HepG2 (cell line): Measurements from ENCODE around the gene KRI1. TPM values are rescaled to one million over a fixed set of nuclear protein-coding genes. Genes with fewer than 3 reads are reported as not detected.

Experiments used
- ATAC-seq: fragments of 200-7000 bp; cut with Tn5 transposase; 3 replicates; pipeline ENCODE4 v1.9.1; 2020; ENCODE audit warnings: mild to moderate bottlenecking, moderate library complexity
- BruUV-seq: library from RNA; stranded (reverse); fragments of 400-500 nt; replicated peaks from 2 replicates; lab custom pipeline; 2021; lab: Mats Ljungman, UMichigan
- CTCF ChIA-PET: fragments of 300-600 bp; formaldehyde crosslinking; extraction: SDS; loops from one replicate; lab custom pipeline; 2021; ENCODE audit warnings: low total read pairs, inconsistent platforms, low intra/inter-chr PET ratio; lab: Yijun Ruan, JAX
- POLR2A ChIA-PET: fragments of 350-600 bp; sonication (Branson Sonifier 250); formaldehyde crosslinking; loops from one replicate; lab custom pipeline; 2020; ENCODE audit warnings: antibody characterized with exemption, inconsistent platforms; lab: Yijun Ruan, JAX
- DNase-seq: peaks from one replicate; pipeline ENCODE4 v3.0.0-alpha.2; 2015; ENCODE audit warnings: low spot score
- FAIRE-seq: peaks from 3 replicates; lab custom pipeline; 2011; peaks lifted over from hg19 to GRCh38; lab: Jason Lieb, UNC
- H2AFZ ChIP-seq: one replicate; pipeline ENCODE4 v1.6.1; 2011; ENCODE audit warnings: low read length, inconsistent platforms
- H3K27ac ChIP-seq: fragments of 300-600 bp; 3 replicates; pipeline ENCODE4 v1.8.0; 2011; ENCODE audit warnings: mixed run types, mild to moderate bottlenecking, mixed read lengths, low read length, inconsistent platforms; ENCODE audit not compliant: insufficient read depth; ENCODE audit errors: extremely low read length
- H3K27me3 ChIP-seq, 2 experiments: fragments of 200-600 bp in 1 of 2; 2 replicates in 1 of 2; 3 replicates in 1 of 2; pipeline versions ENCODE4 v1.6.0 to v1.8.0; 2011; ENCODE audit warnings: low read length in 2 of 2, mild to moderate bottlenecking in 2 of 2, moderate library complexity in 2 of 2, inconsistent platforms in 1 of 2; ENCODE audit not compliant: insufficient read depth in 2 of 2, control insufficient read depth in 1 of 2
- H3K36me3 ChIP-seq, 2 experiments: fragments of 200-600 bp in 1 of 2; replicated peaks in 1 of 2; 2 replicates in 1 of 2; 3 replicates in 1 of 2; pipeline versions ENCODE4 v1.5.1 to v1.8.0; 2011; ENCODE audit warnings: low read length in 2 of 2, inconsistent platforms in 1 of 2; ENCODE audit not compliant: insufficient read depth in 2 of 2, control insufficient read depth in 1 of 2
- H3K4me1 ChIP-seq: 2 replicates; pipeline ENCODE4 v1.5.1; 2012; ENCODE audit warnings: low read length, inconsistent platforms; ENCODE audit not compliant: insufficient read depth
- H3K4me2 ChIP-seq: 2 replicates; pipeline ENCODE4 v1.6.0; 2011; ENCODE audit warnings: low read depth, low read length, inconsistent platforms
- H3K4me3 ChIP-seq, 3 experiments: fragments of 200-600 bp in 1 of 3; sonication (generic), shearing (Covaris generic) in 1 of 3; replicated peaks in 1 of 3; 2 replicates each; pipeline ENCODE4 v1.5.1; 2011 to 2016; ENCODE audit warnings: low read length in 3 of 3, inconsistent platforms in 2 of 3, low read depth in 2 of 3, mild to moderate bottlenecking in 2 of 3, control low read depth in 1 of 3, mixed read lengths in 1 of 3; ENCODE audit not compliant: insufficient read depth in 1 of 3
- H3K79me2 ChIP-seq: one replicate; pipeline ENCODE4 v1.6.1; 2011; ENCODE audit warnings: low read length, inconsistent platforms; ENCODE audit not compliant: insufficient read depth
- H3K9ac ChIP-seq: 2 replicates; pipeline ENCODE4 v1.6.0; 2011; ENCODE audit warnings: mild to moderate bottlenecking, low read depth, low read length, inconsistent platforms; ENCODE audit not compliant: insufficient read depth
- H3K9me3 ChIP-seq: 2 replicates; pipeline ENCODE4 v1.5.1; 2012; ENCODE audit warnings: mild to moderate bottlenecking, low read length
- H4K20me1 ChIP-seq: 2 replicates; pipeline ENCODE4 v1.6.0; 2011; ENCODE audit warnings: inconsistent platforms, mild to moderate bottlenecking, low read length, moderate library complexity; ENCODE audit not compliant: insufficient read depth
- HOXD1 ChIP-seq: sonication (generic); formaldehyde crosslinking; IDR thresholded peaks from 2 replicates; pipeline ENCODE4 v1.5.0; 2020; ENCODE audit warnings: missing genetic modification reagents
- IRF1 ChIP-seq: sonication (generic); formaldehyde crosslinking; IDR thresholded peaks from 2 replicates; pipeline ENCODE4 v1.4.0; 2020; ENCODE audit warnings: low read depth, mild to moderate bottlenecking, missing genetic modification reagents
- MXD3 ChIP-seq: IDR thresholded peaks from 2 replicates; pipeline ENCODE4 v1.6.1; 2016; ENCODE audit warnings: mild to moderate bottlenecking, missing biosample characterization, missing genetic modification reagents
- POGZ ChIP-seq: sonication (generic); formaldehyde crosslinking; IDR thresholded peaks from 2 replicates; pipeline ENCODE4 v1.4.0; 2020; ENCODE audit warnings: mild to moderate bottlenecking, missing genetic modification reagents
- RBFOX2 ChIP-seq: fragments of 200-400 bp; formaldehyde crosslinking; IDR thresholded peaks from 2 replicates; pipeline ENCODE4 v1.6.1; 2017; ENCODE audit warnings: low read depth, mild to moderate bottlenecking, low read length
- ZFP36 ChIP-seq: fragments of 150-350 bp; IDR thresholded peaks from 2 replicates; pipeline ENCODE4 v1.6.1; 2018; ENCODE audit warnings: borderline replicate concordance, low read length, low read depth; ENCODE audit not compliant: partially characterized antibody
- ZFY ChIP-seq: sonication (generic); formaldehyde crosslinking; IDR thresholded peaks from 2 replicates; pipeline ENCODE4 v1.4.0; 2020; ENCODE audit warnings: missing genetic modification reagents
- ZIK1 ChIP-seq: sonication (generic); formaldehyde crosslinking; IDR thresholded peaks from 2 replicates; pipeline ENCODE4 v1.5.0; 2020; ENCODE audit warnings: mild to moderate bottlenecking, low read depth, missing genetic modification reagents, borderline replicate concordance
- ZNF142 ChIP-seq: sonication (generic); formaldehyde crosslinking; IDR thresholded peaks from 2 replicates; pipeline ENCODE4 v1.4.0; 2020; ENCODE audit warnings: missing genetic modification reagents
- ZNF276 ChIP-seq: sonication (generic); formaldehyde crosslinking; IDR thresholded peaks from 2 replicates; pipeline ENCODE4 v1.4.0; 2020; ENCODE audit warnings: mild to moderate bottlenecking, low read depth, missing genetic modification reagents
- ZNF34 ChIP-seq: sonication (generic); formaldehyde crosslinking; IDR thresholded peaks from 2 replicates; pipeline ENCODE4 v1.4.0; 2020; ENCODE audit warnings: mild to moderate bottlenecking, missing genetic modification reagents, borderline replicate concordance
- ZNF556 ChIP-seq: sonication (generic); formaldehyde crosslinking; IDR thresholded peaks from 2 replicates; pipeline ENCODE4 v1.4.0; 2020; ENCODE audit warnings: mild to moderate bottlenecking, missing genetic modification reagents, borderline replicate concordance
- ZNF644 ChIP-seq: IDR thresholded peaks from 2 replicates; pipeline ENCODE4 v1.6.1; 2016; ENCODE audit warnings: low read depth
- ZNF891 ChIP-seq: sonication (generic); formaldehyde crosslinking; IDR thresholded peaks from 2 replicates; pipeline ENCODE4 v1.5.0; 2020; ENCODE audit warnings: mild to moderate bottlenecking, missing genetic modification reagents
- WGBS: methylation state at CpG from one replicate; pipeline ENCODE4 v1.1.6; 2017; ENCODE audit warnings: low lambda C conversion rate; 5-methylcytosine and 5-hydroxymethylcytosine counted together
- in situ Hi-C: cut with HindIII; loops from 2 replicates; pipeline ENCODE4 v1.10.0; 2017; ENCODE audit warnings: low pct_unique_long_range_greater_than_20kb; ENCODE audit not compliant: extremely low pct_ligation_motif_present
- intact Hi-C: fragments of 100-400 bp; cut with micrococcal nuclease; formaldehyde crosslinking; loops from one replicate; pipeline ENCODE4 v1.10.0; 2022; ENCODE audit not compliant: unreplicated experiment
- polyA plus RNA-seq, 8 experiments: library from polyadenylated mRNA; depleted of rRNA in 3 of 8; stranded (reverse) in 7 of 8; unstranded in 1 of 8; fragments of >200 nt; fragmentation: Illumina TruSeq in 4 of 8; extraction: Trizol in 4 of 8; gene quantifications; 2 replicates each; pipeline versions ENCODE4 v1.2.1 to v1.2.3, GENCODE V29; 2011 to 2016; ENCODE audit warnings: low read depth in 4 of 8, missing spikeins in 1 of 8, mixed read lengths in 1 of 8; ENCODE audit not compliant: insufficient read depth in 1 of 8
- total RNA-seq, 5 experiments: library from RNA; depleted of rRNA; stranded (reverse); fragments of >200 nt; fragmentation: Illumina TruSeq; extraction: Trizol; gene quantifications; 2 replicates each; pipeline ENCODE4 v1.2.3, GENCODE V29; 2016; ENCODE audit warnings: low read depth in 1 of 5

The KRI1 gene
- total and polyA plus RNA-seq, 2 of the 13 experiments (the other 11 are each of a cell fraction or from before 2014, with no cell fraction given): 9.1 to 11.7 TPM

GRCh38 chr19:10602330-10603083 is 36.7 kb upstream of the KRI1 start:
- ATAC-seq: peak; percentile 93
- ChIA-PET POLR2A (interaction anchor here (0.9 to 1.5 kb wide), 3 partner anchors 44 to 233 kb away, joined by 3 read pairs; partner anchors contain the start of genes CDC37 and TMED1), CTCF (interaction anchor here (1.2 kb wide), 1 partner anchor 21 kb away, joined by 3 read pairs; no protein-coding TSS in a partner anchor)
- peak overlapping the region; percentile 84 for H3K4me2 ChIP-seq
- peaks cover 2 to 17% of the 10 kb centered on the region in 2 experiments; a peak in 3 of 5 replicates for H3K27me3 ChIP-seq
- peaks cover 28% of the 10 kb centered on the region for H3K4me1 ChIP-seq
- no TSS peak for BruUV-seq
- H3K9ac ChIP-seq: peak overlapping the region; percentile 73
- FAIRE-seq: no peak
- in situ Hi-C loops (no loop called here), intact Hi-C loops (no loop called here)
- no peak overlapping the region for H3K27ac ChIP-seq
- H4K20me1 ChIP-seq: no peaks in the 10 kb centered on the region
- WGBS: 12% methylated on average over 17 of the region's 76 CpGs
- peak; percentile 31 for DNase-seq
- no peaks in the 10 kb centered on the region for H3K9me3 ChIP-seq
- no peak overlapping the region for H2AFZ ChIP-seq
- H3K79me2 ChIP-seq: no peaks in the 10 kb centered on the region
- peak overlapping the region; percentile 75 to 95 (median 92) for H3K4me3 ChIP-seq
- no peaks in the 10 kb centered on the region for H3K36me3 ChIP-seq
- TF ChIP-seq ZNF644 (CRISPR knock-in tag): no peak
- 0 out of 2 replicates have a peak, but pooled peaks have one; percentile 14 for TF ChIP-seq RBFOX2
- TF ChIP-seq ZNF276 (CRISPR knock-in tag): no peak
- TF ChIP-seq ZNF142: 0 out of 2 replicates have a peak, but pooled peaks have one; percentile 53
- TF ChIP-seq ZFY (CRISPR knock-in tag): peak; percentile 49; the same call in 1 of the 2 replicates
- no peak for TF ChIP-seq MXD3
- TF ChIP-seq ZNF556 (CRISPR knock-in tag): no peak
- TF ChIP-seq ZNF34 (CRISPR knock-in tag): 0 out of 2 replicates have a peak, but pooled peaks have one; percentile 39
- no peak for TF ChIP-seq POGZ (CRISPR knock-in tag)
- TF ChIP-seq HOXD1 (CRISPR knock-in tag): 0 out of 2 replicates have a peak, but pooled peaks have one; percentile 56
- no peak for TF ChIP-seq ZNF891 (CRISPR knock-in tag)
- TF ChIP-seq IRF1: no peak
- no peak for TF ChIP-seq ZFP36
- 0 out of 2 replicates have a peak, but pooled peaks have one; percentile 23 for TF ChIP-seq ZIK1 (CRISPR knock-in tag)
